WTC11 (cell line): ENCODE data around the gene FBXO9. TPM values are rescaled to one million over a fixed set of nuclear protein-coding genes. Genes with fewer than 3 reads are reported as not detected.

Experiments used
- ATAC-seq: fragments of 200-7000 bp; cut with Tn5 transposase; 2 replicates; pipeline ENCODE4 v1.10.0; 2021; ENCODE audit warnings: mild to moderate bottlenecking, moderate library complexity
- CTCF ChIA-PET: fragments of 300-600 bp; sonication (Branson Sonifier 250); formaldehyde crosslinking; loops from one replicate; lab custom pipeline; 2021; ENCODE audit warnings: antibody characterized with exemption; lab: Charles Lee
- POLR2A ChIA-PET: fragments of 350-600 bp; sonication (Branson Sonifier 250); formaldehyde crosslinking; loops from one replicate; lab custom pipeline; 2021; ENCODE audit warnings: antibody characterized with exemption; lab: Charles Lee
- DNase-seq: peaks from one replicate; pipeline ENCODE4 v3.0.0; 2021; ENCODE audit warnings: low spot score
- H3K27ac Mint-ChIP-seq: 2 replicates; pipeline ENCODE4 v1.8.0; 2021; ENCODE audit warnings: mixed read lengths
- H3K27me3 Mint-ChIP-seq: 2 replicates; pipeline ENCODE4 v1.8.0; 2021; ENCODE audit warnings: low read depth, mild to moderate bottlenecking, moderate library complexity, mixed read lengths
- H3K36me3 Mint-ChIP-seq: 2 replicates; pipeline ENCODE4 v1.8.0; 2021; ENCODE audit warnings: mixed read lengths
- H3K4me1 Mint-ChIP-seq: 2 replicates; pipeline ENCODE4 v1.8.0; 2022; ENCODE audit warnings: mixed read lengths
- H3K4me3 Mint-ChIP-seq: 2 replicates; pipeline ENCODE4 v1.8.0; 2021; ENCODE audit warnings: mild to moderate bottlenecking, moderate library complexity, mixed read lengths
- H3K9me3 Mint-ChIP-seq: 2 replicates; pipeline ENCODE4 v1.8.0; 2021; ENCODE audit warnings: mixed read lengths
- EMX1 ChIP-seq: fragments of 250-450 bp; sonication (Bioruptor Pico); IDR thresholded peaks from 2 replicates; pipeline ENCODE4 v1.8.0; 2021; ENCODE audit warnings: mild to moderate bottlenecking
- ETV6 ChIP-seq: sonication (generic); formaldehyde crosslinking; IDR thresholded peaks from 2 replicates; pipeline ENCODE4 v1.8.1; 2022; ENCODE audit warnings: mild to moderate bottlenecking, missing genetic modification reagents
- HMGA2 ChIP-seq: fragments of 250-450 bp; sonication (Bioruptor Pico); IDR thresholded peaks from 2 replicates; pipeline ENCODE4 v1.4.0; 2021; ENCODE audit warnings: mild to moderate bottlenecking, moderate library complexity
- KAT7 ChIP-seq: sonication (generic); formaldehyde crosslinking; IDR thresholded peaks from 2 replicates; pipeline ENCODE4 v1.8.1; 2023; ENCODE audit warnings: missing genetic modification reagents, mild to moderate bottlenecking, borderline replicate concordance
- MYBL2 ChIP-seq: sonication (generic); formaldehyde crosslinking; IDR thresholded peaks from 2 replicates; pipeline ENCODE4 v1.8.1; 2023; ENCODE audit warnings: mild to moderate bottlenecking, moderate library complexity, missing genetic modification reagents
- RELA ChIP-seq: sonication (generic); formaldehyde crosslinking; IDR thresholded peaks from 2 replicates; pipeline ENCODE4 v1.8.1; 2022; ENCODE audit warnings: missing genetic modification reagents, mild to moderate bottlenecking, borderline replicate concordance
- SMAD4 ChIP-seq: sonication (generic); formaldehyde crosslinking; IDR thresholded peaks from 2 replicates; pipeline ENCODE4 v1.8.0; 2022; ENCODE audit warnings: mild to moderate bottlenecking, missing genetic modification reagents
- TP53 ChIP-seq: sonication (generic); formaldehyde crosslinking; IDR thresholded peaks from 2 replicates; pipeline ENCODE4 v1.8.1; 2023; ENCODE audit warnings: mild to moderate bottlenecking, missing genetic modification reagents
- ZBTB21 ChIP-seq: sonication (generic); formaldehyde crosslinking; IDR thresholded peaks from 2 replicates; pipeline ENCODE4 v1.8.1; 2023; ENCODE audit warnings: mild to moderate bottlenecking, missing genetic modification reagents, borderline replicate concordance
- total RNA-seq: library from RNA; stranded (reverse); gene quantifications from 3 replicates; pipeline ENCODE4 v1.2.3, GENCODE V29; 2021
- TF ChIP-seq, protein P1 (sequence below): fragments of 250-450 bp; sonication (Bioruptor Pico); IDR thresholded peaks from 2 replicates; pipeline ENCODE4 v1.8.0; 2021; ENCODE audit warnings: mild to moderate bottlenecking
- TF ChIP-seq, protein P2 (sequence below): sonication (generic); formaldehyde crosslinking; IDR thresholded peaks from 2 replicates; pipeline ENCODE4 v1.8.1; 2022; ENCODE audit warnings: low read depth, missing genetic modification reagents, borderline replicate concordance
- TF ChIP-seq, protein P3 (sequence below): sonication (generic); formaldehyde crosslinking; IDR thresholded peaks from 2 replicates; pipeline ENCODE4 v1.8.0; 2022; ENCODE audit warnings: mild to moderate bottlenecking, missing genetic modification reagents
- TF ChIP-seq, protein P4 (sequence below): sonication (generic); formaldehyde crosslinking; IDR thresholded peaks from 2 replicates; pipeline ENCODE4 v1.8.0; 2022; ENCODE audit warnings: missing genetic modification reagents
- TF ChIP-seq, protein P5 (sequence below): fragments of 250-450 bp; sonication (Bioruptor Pico); IDR thresholded peaks from 2 replicates; pipeline ENCODE4 v1.9.0; 2021; ENCODE audit warnings: moderate library complexity, mild to moderate bottlenecking, inconsistent platforms, borderline replicate concordance
- TF ChIP-seq, protein P6 (sequence below): sonication (generic); formaldehyde crosslinking; IDR thresholded peaks from 2 replicates; pipeline ENCODE4 v1.8.1; 2023; ENCODE audit warnings: mild to moderate bottlenecking, missing genetic modification reagents
- TF ChIP-seq, protein P7 (sequence below): sonication (generic); formaldehyde crosslinking; IDR thresholded peaks from 2 replicates; pipeline ENCODE4 v1.8.1; 2023; ENCODE audit warnings: mild to moderate bottlenecking, missing genetic modification reagents, moderate library complexity

The FBXO9 gene
- total RNA-seq, 1 experiment from 2014 or later: 54.4 TPM

DNA sequence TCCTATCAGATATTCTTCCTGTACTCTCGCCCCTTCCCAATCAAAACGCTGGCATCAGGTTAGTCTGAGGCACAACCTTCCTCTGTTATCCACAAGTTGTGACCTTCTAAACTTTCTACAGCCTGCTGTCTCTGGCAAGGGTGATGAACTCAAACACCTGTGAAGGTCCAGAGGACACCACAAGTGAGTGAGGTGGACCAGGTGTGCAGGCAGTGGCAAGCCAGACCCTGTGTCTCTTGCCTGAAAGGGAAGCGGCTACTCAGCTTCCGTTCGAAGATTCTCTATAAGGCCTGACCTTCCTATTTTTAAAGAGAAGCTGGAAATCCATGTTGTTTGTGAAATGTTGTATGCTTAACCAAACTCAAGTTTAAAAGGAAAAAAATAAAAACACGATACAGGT lies 46.7 kb downstream of the FBXO9 start:
- DNase-seq (no peak), ATAC-seq (no peak)
- CTCF ChIA-PET: interaction anchor here (0.9 to 1.7 kb wide), 3 partner anchors 60 to 382 kb away, joined by 3 to 4 read pairs (median 4); no protein-coding TSS in a partner anchor
- peaks cover 6% of the 10 kb centered on the region for H3K36me3 Mint-ChIP-seq
- TF ChIP-seq RELA (CRISPR knock-in tag) (no peak), HMGA2 (no peak), ETV6 (CRISPR knock-in tag) (no peak), SMAD4 (CRISPR knock-in tag) (no peak), KAT7 (CRISPR knock-in tag) (no peak), EMX1 (CRISPR knock-in tag) (no peak), MYBL2 (CRISPR knock-in tag) (no peak), TP53 (CRISPR knock-in tag) (no peak), ZBTB21 (CRISPR knock-in tag) (no peak)
- TF ChIP-seq, protein P1, sequence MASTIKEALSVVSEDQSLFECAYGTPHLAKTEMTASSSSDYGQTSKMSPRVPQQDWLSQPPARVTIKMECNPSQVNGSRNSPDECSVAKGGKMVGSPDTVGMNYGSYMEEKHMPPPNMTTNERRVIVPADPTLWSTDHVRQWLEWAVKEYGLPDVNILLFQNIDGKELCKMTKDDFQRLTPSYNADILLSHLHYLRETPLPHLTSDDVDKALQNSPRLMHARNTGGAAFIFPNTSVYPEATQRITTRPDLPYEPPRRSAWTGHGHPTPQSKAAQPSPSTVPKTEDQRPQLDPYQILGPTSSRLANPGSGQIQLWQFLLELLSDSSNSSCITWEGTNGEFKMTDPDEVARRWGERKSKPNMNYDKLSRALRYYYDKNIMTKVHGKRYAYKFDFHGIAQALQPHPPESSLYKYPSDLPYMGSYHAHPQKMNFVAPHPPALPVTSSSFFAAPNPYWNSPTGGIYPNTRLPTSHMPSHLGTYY (CRISPR knock-in tag): no peak
- TF ChIP-seq, protein P2, sequence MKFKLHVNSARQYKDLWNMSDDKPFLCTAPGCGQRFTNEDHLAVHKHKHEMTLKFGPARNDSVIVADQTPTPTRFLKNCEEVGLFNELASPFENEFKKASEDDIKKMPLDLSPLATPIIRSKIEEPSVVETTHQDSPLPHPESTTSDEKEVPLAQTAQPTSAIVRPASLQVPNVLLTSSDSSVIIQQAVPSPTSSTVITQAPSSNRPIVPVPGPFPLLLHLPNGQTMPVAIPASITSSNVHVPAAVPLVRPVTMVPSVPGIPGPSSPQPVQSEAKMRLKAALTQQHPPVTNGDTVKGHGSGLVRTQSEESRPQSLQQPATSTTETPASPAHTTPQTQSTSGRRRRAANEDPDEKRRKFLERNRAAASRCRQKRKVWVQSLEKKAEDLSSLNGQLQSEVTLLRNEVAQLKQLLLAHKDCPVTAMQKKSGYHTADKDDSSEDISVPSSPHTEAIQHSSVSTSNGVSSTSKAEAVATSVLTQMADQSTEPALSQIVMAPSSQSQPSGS (CRISPR knock-in tag): no peak
- TF ChIP-seq, protein P3, sequence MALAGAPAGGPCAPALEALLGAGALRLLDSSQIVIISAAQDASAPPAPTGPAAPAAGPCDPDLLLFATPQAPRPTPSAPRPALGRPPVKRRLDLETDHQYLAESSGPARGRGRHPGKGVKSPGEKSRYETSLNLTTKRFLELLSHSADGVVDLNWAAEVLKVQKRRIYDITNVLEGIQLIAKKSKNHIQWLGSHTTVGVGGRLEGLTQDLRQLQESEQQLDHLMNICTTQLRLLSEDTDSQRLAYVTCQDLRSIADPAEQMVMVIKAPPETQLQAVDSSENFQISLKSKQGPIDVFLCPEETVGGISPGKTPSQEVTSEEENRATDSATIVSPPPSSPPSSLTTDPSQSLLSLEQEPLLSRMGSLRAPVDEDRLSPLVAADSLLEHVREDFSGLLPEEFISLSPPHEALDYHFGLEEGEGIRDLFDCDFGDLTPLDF (CRISPR knock-in tag): no peak
- TF ChIP-seq, protein P4, sequence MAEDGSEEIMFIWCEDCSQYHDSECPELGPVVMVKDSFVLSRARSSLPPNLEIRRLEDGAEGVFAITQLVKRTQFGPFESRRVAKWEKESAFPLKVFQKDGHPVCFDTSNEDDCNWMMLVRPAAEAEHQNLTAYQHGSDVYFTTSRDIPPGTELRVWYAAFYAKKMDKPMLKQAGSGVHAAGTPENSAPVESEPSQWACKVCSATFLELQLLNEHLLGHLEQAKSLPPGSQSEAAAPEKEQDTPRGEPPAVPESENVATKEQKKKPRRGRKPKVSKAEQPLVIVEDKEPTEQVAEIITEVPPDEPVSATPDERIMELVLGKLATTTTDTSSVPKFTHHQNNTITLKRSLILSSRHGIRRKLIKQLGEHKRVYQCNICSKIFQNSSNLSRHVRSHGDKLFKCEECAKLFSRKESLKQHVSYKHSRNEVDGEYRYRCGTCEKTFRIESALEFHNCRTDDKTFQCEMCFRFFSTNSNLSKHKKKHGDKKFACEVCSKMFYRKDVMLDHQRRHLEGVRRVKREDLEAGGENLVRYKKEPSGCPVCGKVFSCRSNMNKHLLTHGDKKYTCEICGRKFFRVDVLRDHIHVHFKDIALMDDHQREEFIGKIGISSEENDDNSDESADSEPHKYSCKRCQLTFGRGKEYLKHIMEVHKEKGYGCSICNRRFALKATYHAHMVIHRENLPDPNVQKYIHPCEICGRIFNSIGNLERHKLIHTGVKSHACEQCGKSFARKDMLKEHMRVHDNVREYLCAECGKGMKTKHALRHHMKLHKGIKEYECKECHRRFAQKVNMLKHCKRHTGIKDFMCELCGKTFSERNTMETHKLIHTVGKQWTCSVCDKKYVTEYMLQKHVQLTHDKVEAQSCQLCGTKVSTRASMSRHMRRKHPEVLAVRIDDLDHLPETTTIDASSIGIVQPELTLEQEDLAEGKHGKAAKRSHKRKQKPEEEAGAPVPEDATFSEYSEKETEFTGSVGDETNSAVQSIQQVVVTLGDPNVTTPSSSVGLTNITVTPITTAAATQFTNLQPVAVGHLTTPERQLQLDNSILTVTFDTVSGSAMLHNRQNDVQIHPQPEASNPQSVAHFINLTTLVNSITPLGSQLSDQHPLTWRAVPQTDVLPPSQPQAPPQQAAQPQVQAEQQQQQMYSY (CRISPR knock-in tag): no peak
- TF ChIP-seq, protein P5, sequence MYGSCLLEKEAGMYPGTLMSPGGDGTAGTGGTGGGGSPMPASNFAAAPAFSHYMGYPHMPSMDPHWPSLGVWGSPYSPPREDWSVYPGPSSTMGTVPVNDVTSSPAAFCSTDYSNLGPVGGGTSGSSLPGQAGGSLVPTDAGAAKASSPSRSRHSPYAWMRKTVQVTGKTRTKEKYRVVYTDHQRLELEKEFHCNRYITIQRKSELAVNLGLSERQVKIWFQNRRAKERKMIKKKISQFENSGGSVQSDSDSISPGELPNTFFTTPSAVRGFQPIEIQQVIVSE (CRISPR knock-in tag): no peak
- TF ChIP-seq, protein P6, sequence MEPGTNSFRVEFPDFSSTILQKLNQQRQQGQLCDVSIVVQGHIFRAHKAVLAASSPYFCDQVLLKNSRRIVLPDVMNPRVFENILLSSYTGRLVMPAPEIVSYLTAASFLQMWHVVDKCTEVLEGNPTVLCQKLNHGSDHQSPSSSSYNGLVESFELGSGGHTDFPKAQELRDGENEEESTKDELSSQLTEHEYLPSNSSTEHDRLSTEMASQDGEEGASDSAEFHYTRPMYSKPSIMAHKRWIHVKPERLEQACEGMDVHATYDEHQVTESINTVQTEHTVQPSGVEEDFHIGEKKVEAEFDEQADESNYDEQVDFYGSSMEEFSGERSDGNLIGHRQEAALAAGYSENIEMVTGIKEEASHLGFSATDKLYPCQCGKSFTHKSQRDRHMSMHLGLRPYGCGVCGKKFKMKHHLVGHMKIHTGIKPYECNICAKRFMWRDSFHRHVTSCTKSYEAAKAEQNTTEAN (CRISPR knock-in tag): no peak
- TF ChIP-seq, protein P7, sequence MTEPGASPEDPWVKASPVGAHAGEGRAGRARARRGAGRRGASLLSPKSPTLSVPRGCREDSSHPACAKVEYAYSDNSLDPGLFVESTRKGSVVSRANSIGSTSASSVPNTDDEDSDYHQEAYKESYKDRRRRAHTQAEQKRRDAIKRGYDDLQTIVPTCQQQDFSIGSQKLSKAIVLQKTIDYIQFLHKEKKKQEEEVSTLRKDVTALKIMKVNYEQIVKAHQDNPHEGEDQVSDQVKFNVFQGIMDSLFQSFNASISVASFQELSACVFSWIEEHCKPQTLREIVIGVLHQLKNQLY: no peak
- H3K27me3 Mint-ChIP-seq: no peaks in the 10 kb centered on the region; the same call in 1 of the 2 replicates
- peaks cover 2% of the 10 kb centered on the region; the same call in 1 of the 2 replicates for H3K4me1 Mint-ChIP-seq
- no peak overlapping the region for H3K27ac Mint-ChIP-seq
- H3K9me3 Mint-ChIP-seq: peaks cover 19% of the 10 kb centered on the region
- POLR2A ChIA-PET: no interaction called here
- no peak overlapping the region for H3K4me3 Mint-ChIP-seq
